OCI-LY1 (cell line): ENCODE results near the gene VSTM4.

Source experiments
- EZH2 ChIP-seq: fragments of 200-600 bp; sonication (generic), shearing (Covaris generic); IDR thresholded peaks from 2 replicates; pipeline ENCODE4 v1.8.0; 2017; ENCODE audit warnings: borderline replicate concordance, mixed run types, mild to moderate bottlenecking, antibody characterized with exemption, low read length, moderate library complexity, mixed read lengths
- TF ChIP-seq, protein P1 (sequence below): fragments of 200-600 bp; sonication (generic), shearing (Covaris generic); IDR thresholded peaks from 2 replicates; pipeline ENCODE4 v1.5.1; 2017; ENCODE audit warnings: mild to moderate bottlenecking, antibody characterized with exemption, low read length, moderate library complexity, mixed read lengths

DNA sequence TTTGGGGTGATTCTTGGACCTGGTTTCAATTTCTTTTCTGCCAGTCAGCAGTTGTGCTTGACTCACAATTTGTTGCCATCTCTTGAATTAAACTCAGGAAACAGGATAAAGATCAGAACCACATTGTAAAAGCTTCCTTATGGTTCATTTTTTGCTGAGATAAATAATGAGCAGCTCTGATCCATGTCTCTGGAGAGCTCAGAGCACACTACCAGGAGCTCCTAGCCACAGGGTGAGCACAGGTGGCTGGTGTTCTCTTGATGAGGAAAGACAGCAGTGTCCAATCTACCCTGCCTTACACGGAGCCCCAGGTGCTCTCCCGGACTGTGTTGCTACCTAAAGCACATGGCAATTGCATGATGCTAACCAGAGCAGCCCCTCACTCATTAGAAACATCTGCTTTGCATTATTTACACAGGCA is 35.7 kb upstream of the VSTM4 start:
- TF ChIP-seq, protein P1, sequence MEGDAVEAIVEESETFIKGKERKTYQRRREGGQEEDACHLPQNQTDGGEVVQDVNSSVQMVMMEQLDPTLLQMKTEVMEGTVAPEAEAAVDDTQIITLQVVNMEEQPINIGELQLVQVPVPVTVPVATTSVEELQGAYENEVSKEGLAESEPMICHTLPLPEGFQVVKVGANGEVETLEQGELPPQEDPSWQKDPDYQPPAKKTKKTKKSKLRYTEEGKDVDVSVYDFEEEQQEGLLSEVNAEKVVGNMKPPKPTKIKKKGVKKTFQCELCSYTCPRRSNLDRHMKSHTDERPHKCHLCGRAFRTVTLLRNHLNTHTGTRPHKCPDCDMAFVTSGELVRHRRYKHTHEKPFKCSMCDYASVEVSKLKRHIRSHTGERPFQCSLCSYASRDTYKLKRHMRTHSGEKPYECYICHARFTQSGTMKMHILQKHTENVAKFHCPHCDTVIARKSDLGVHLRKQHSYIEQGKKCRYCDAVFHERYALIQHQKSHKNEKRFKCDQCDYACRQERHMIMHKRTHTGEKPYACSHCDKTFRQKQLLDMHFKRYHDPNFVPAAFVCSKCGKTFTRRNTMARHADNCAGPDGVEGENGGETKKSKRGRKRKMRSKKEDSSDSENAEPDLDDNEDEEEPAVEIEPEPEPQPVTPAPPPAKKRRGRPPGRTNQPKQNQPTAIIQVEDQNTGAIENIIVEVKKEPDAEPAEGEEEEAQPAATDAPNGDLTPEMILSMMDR: no peak
- TF ChIP-seq EZH2: no peak
